Tibial nerve (tissue), 4 donors: ENCODE measurements around the gene POLK.

Source experiments
- EP300 ChIP-seq, 2 donors: sonication (generic); formaldehyde crosslinking; IDR thresholded peaks; one replicate each; pipeline ENCODE4 v1.6.1; 2017; ENCODE audit warnings: antibody characterized with exemption in 2 of 2, mild to moderate bottlenecking in 1 of 2
- POLR2A ChIP-seq, 2 donors: fragments of 450-650 bp; IDR thresholded peaks; one replicate each; pipeline ENCODE4 v1.6.1; 2017; ENCODE audit warnings: antibody characterized with exemption in 2 of 2, mild to moderate bottlenecking in 2 of 2, moderate library complexity in 2 of 2
- TF ChIP-seq, protein P1 (sequence below), 5 experiments: fragments of 200-600 bp in 3 of 5; fragments of 450-650 bp in 2 of 5; sonication (generic) in 3 of 5; IDR thresholded peaks; one replicate each; pipeline ENCODE4 v1.5.1; 2016 to 2019; ENCODE audit warnings: antibody characterized with exemption in 5 of 5, mild to moderate bottlenecking in 3 of 5, moderate library complexity in 2 of 5

DNA sequence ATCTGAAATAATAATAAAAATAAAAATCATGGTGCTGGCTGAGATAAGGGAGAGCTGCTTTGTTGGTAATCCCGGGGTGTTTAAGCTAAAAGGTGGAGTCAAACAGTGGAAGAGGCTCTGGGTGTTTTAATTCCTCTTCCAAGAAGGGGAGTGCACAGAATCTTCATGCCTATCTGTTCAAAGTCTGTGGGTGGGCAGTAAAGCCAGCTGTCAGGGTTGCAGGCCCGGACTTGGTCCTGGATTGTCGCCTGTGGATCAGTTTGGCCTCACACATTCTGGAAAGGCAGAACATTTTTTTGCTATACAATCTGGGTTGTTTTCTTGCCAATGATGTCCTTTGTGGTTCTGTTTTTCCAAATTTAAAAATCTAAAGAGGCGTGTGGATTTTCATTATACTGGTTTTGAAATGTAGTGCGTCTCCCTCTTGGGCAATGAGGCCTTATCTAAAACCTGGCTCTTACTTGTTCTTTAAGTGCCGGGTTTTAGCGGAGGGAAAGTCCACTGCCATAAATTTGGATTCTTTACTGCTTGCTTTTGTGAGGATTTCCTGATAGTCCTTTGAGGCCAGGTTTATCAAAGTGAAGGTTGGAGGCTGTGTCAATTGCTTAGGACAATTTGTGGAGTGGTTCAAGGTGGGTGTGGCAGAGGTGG, 105.4 kb downstream of the POLK start:
- TF ChIP-seq, protein P1, sequence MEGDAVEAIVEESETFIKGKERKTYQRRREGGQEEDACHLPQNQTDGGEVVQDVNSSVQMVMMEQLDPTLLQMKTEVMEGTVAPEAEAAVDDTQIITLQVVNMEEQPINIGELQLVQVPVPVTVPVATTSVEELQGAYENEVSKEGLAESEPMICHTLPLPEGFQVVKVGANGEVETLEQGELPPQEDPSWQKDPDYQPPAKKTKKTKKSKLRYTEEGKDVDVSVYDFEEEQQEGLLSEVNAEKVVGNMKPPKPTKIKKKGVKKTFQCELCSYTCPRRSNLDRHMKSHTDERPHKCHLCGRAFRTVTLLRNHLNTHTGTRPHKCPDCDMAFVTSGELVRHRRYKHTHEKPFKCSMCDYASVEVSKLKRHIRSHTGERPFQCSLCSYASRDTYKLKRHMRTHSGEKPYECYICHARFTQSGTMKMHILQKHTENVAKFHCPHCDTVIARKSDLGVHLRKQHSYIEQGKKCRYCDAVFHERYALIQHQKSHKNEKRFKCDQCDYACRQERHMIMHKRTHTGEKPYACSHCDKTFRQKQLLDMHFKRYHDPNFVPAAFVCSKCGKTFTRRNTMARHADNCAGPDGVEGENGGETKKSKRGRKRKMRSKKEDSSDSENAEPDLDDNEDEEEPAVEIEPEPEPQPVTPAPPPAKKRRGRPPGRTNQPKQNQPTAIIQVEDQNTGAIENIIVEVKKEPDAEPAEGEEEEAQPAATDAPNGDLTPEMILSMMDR (IDR thresholded peaks at IDR 0.05) = no peak
- TF ChIP-seq POLR2A (IDR thresholded peaks at IDR 0.05) (no peak), EP300 (IDR thresholded peaks at IDR 0.05) (no peak)
